AG04449 (cell line): ENCODE data around the gene VAT1L.

Experiments used
- CTCF ChIA-PET: fragments of 350-600 bp; formaldehyde crosslinking; extraction: SDS; loops from one replicate; lab custom pipeline; 2021; ENCODE audit warnings: antibody characterized with exemption; lab: Yijun Ruan, JAX
- POLR2A ChIA-PET: fragments of 400-600, 350-600 bp; formaldehyde crosslinking; extraction: SDS; loops from one replicate; lab custom pipeline; 2020; ENCODE audit warnings: antibody characterized with exemption, inconsistent platforms; lab: Yijun Ruan, JAX
- DNase-seq: peaks from one replicate; pipeline ENCODE4 v3.0.0-alpha.2; 2010; ENCODE audit warnings: low read depth, low spot score
- H3K4me3 ChIP-seq: 2 replicates; pipeline ENCODE4 v1.5.1; 2011; ENCODE audit warnings: low read depth, mild to moderate bottlenecking, control low read depth, low read length
- CTCF ChIP-seq: IDR thresholded peaks from one replicate; pipeline ENCODE4 v1.5.1; 2011; ENCODE audit warnings: mild to moderate bottlenecking, moderate library complexity, low read length, control low read depth, inconsistent platforms; ENCODE audit not compliant: insufficient read depth; ENCODE audit errors: missing control alignments

Gene VAT1L

GRCh38 chr16:77963185-77964044, 175.1 kb downstream of the VAT1L start:
- H3K4me3 ChIP-seq: no peak overlapping the region
- ChIA-PET CTCF (interaction anchor here (0.7 to 1.9 kb wide), 4 partner anchors 9 to 286 kb away, joined by 3 to 6 read pairs (median 3); no protein-coding TSS in a partner anchor), POLR2A (no interaction called here)

GRCh38 chr16:77965346-77965745, 177.0 kb downstream of the VAT1L start:
- TF ChIP-seq CTCF: no peak
- DNase-seq: no peak
- POLR2A ChIA-PET: interaction anchor here (1.1 kb wide), 1 partner anchor 175 kb away, joined by 3 read pairs; no protein-coding TSS in a partner anchor
- CTCF ChIA-PET: interaction anchor here (0.9 to 10.9 kb wide), 9 partner anchors 8 to 290 kb away, joined by 3 to 194 read pairs (median 3); partner anchors contain the start of gene NUDT7
- H3K4me3 ChIP-seq: no peak overlapping the region

More at GRCh38 chr16:77963185-77964044, 175.1 kb downstream of the VAT1L start:
- DNase-seq: no peak
- no peak for TF ChIP-seq CTCF

GRCh38 chr16:77967054-77967904, 178.9 kb downstream of the VAT1L start:
- no peak for TF ChIP-seq CTCF
- no peak overlapping the region for H3K4me3 ChIP-seq
- ChIA-PET CTCF (interaction anchor here (0.9 to 10.9 kb wide), 9 partner anchors 8 to 307 kb away, joined by 3 to 194 read pairs (median 5); partner anchors contain the start of gene WWOX), POLR2A (no interaction called here)
- no peak for DNase-seq

GRCh38 chr16:77969861-77970260, 181.5 kb downstream of the VAT1L start:
- POLR2A ChIA-PET: no interaction called here
- TF ChIP-seq CTCF: no peak
- no peak for DNase-seq
- H3K4me3 ChIP-seq: no peak overlapping the region
- CTCF ChIA-PET: interaction anchor here (0.9 to 10.9 kb wide), 14 partner anchors 9 to 732 kb away, joined by 3 to 194 read pairs (median 6); partner anchors contain the start of gene NUDT7

- TF ChIP-seq CTCF: no peak
- ChIA-PET CTCF (interaction anchor here (0.7 to 10.9 kb wide), 30 partner anchors 9 to 733 kb away, joined by 3 to 194 read pairs (median 4); partner anchors contain the start of gene NUDT7), POLR2A (no interaction called here)
- H3K4me3 ChIP-seq: no peak overlapping the region
- no peak for DNase-seq
These were observed 182.0 kb downstream of the VAT1L start for GRCh38 chr16:77970371-77970770.
